ENCODE measurements around the gene CYP4F22. TPM values are rescaled to one million over a fixed set of nuclear protein-coding genes. Genes with fewer than 3 reads are reported as not detected.

CYP4F22 gene
- total RNA-seq, 6 experiments from 2014 or later = not detected

- Mint-ChIP-seq H3K27me3 (ENCODE audit: insufficient read depth) (peaks cover 6% of the 10 kb centered on the region), H3K9me3 (no peaks in the 10 kb centered on the region), H3K36me3 (ENCODE audit: low read depth) (no peaks in the 10 kb centered on the region), H3K4me3 (no peak overlapping the region), H3K4me1 (ENCODE audit: low read depth) (no peaks in the 10 kb centered on the region), H3K27ac (no peak overlapping the region)
- DNase-seq = no peak
- TF ChIP-seq, protein P1, sequence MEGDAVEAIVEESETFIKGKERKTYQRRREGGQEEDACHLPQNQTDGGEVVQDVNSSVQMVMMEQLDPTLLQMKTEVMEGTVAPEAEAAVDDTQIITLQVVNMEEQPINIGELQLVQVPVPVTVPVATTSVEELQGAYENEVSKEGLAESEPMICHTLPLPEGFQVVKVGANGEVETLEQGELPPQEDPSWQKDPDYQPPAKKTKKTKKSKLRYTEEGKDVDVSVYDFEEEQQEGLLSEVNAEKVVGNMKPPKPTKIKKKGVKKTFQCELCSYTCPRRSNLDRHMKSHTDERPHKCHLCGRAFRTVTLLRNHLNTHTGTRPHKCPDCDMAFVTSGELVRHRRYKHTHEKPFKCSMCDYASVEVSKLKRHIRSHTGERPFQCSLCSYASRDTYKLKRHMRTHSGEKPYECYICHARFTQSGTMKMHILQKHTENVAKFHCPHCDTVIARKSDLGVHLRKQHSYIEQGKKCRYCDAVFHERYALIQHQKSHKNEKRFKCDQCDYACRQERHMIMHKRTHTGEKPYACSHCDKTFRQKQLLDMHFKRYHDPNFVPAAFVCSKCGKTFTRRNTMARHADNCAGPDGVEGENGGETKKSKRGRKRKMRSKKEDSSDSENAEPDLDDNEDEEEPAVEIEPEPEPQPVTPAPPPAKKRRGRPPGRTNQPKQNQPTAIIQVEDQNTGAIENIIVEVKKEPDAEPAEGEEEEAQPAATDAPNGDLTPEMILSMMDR (IDR thresholded peaks at IDR 0.05) = no peak
Measured at GRCh38 chr19:15584095-15584494, 75.8 kb downstream of the CYP4F22 start.

DNA sequence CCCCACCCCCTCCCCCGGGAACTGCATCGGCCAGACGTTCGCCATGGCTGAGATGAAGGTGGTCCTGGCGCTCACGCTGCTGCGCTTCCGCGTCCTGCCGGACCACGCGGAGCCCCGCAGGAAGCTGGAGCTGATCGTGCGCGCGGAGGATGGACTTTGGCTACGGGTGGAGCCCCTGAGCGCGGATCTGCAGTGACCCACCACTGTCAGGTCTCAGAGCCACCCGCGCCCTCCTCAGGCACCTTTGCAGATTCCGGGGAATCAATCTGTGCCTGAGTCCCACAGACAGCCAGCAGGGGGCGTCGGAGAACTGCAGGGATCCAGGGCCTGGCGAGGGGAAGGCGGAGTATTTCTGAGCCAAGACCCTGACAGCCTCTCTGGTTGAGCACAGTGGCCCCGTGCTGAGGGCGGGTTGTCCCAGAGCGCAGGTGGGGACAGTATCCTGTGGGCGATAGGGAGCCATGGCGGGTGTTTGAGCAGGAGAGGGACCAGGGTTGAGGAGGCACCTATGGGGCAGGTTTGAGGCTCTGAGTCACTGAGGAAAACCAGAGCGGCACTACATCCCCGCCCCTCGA, 76.3 kb downstream of the CYP4F22 start:
- TF ChIP-seq, protein P1 (IDR thresholded peaks at IDR 0.05) = peak; percentile 89
- DNase-seq = peak; percentile 34
- H3K4me1 Mint-ChIP-seq (ENCODE audit: low read depth) = no peaks in the 10 kb centered on the region
- H3K4me3 Mint-ChIP-seq = no peak overlapping the region
- no peak overlapping the region for H3K27ac Mint-ChIP-seq
- peaks cover 6% of the 10 kb centered on the region for H3K27me3 Mint-ChIP-seq (ENCODE audit: insufficient read depth)
- no peaks in the 10 kb centered on the region for H3K36me3 Mint-ChIP-seq (ENCODE audit: low read depth)
- no peaks in the 10 kb centered on the region for H3K9me3 Mint-ChIP-seq

DNA sequence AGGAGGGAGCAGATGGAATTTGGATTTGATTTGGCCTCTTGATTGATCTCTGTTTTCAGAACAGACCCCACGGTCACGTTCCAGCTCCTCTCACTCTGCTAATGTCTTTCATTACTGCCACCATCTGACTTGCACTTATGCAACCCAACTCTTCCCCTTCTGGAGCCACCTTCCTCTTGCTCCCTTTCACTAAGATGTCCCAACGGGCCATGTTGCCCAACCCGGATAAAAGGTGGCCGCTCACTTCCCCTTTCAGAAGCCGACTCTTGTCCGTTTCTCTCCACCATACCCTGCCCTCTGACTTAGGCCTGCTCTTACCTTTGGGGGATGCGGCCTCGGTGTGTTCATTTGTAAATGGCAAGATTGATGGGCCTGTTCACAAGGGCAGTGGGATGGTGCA, 79.3 kb downstream of the CYP4F22 start:
- Mint-ChIP-seq H3K27me3 (ENCODE audit: insufficient read depth) (peaks cover 4% of the 10 kb centered on the region), H3K9me3 (peaks cover 6% of the 10 kb centered on the region; the same call in 1 of the 2 replicates), H3K36me3 (ENCODE audit: low read depth) (no peaks in the 10 kb centered on the region), H3K27ac (no peak overlapping the region), H3K4me3 (no peak overlapping the region), H3K4me1 (ENCODE audit: low read depth) (no peaks in the 10 kb centered on the region)
- TF ChIP-seq, protein P1 (IDR thresholded peaks at IDR 0.05) = no peak
- no peak for DNase-seq

DNA sequence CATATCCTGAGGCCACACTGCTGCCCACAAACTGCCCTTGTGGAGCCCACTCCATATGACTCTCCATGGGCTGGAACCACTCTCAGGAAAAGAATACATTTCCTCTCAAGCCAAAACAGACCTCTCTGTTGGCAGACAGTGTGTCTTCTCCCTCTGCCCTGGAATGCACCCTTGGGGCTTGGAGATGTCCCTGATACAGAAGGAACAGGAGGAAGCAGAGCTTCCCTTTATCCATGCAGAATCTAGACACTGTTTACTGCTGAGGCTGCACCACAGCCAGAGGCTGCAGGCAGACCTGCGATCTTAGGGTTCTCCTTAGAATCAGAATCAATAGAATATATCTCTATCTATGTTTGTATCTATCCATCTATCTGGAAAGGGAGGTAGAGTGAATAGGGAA, 79.9 kb downstream of the CYP4F22 start:
- H3K9me3 Mint-ChIP-seq = peaks cover 10% of the 10 kb centered on the region; the same call in 1 of the 2 replicates
- TF ChIP-seq, protein P1 (IDR thresholded peaks at IDR 0.05) = no peak

DNA sequence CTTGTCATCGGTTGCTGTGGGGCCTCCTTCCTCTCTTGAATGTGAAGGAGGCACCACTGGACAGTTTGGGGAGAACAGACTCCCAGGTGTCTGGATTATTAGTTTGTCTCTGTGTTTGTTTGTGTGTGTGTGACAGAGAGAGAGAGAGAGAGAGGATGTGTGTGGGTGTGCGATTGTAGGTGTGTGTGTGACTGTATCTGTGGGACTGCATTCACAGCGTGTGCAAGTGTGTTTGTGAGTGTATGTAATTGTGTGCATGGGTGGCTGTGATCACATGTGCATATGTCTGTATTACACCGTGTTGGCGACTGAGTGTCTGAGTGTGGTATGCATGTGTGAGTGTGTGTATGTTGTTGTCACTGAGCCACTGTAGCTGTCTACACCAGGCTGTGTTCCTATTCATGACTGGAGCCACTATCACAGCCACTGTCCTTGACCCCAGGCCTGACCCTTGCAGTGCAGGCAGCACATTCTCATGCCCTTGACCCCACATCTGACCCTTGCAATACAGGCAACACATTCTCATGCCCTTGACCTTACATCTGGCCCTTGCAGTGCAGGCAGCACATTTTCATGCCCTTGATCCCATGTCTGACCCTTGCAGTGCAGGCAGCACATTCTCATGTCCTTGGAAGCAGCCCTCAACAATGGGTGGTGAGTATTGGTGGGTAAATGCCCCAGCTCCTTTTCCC, 81.6 kb downstream of the CYP4F22 start:
- H3K4me3 Mint-ChIP-seq = no peak overlapping the region
- H3K36me3 Mint-ChIP-seq (ENCODE audit: low read depth) = no peaks in the 10 kb centered on the region
- no peaks in the 10 kb centered on the region for H3K4me1 Mint-ChIP-seq (ENCODE audit: low read depth)
- H3K27me3 Mint-ChIP-seq (ENCODE audit: insufficient read depth) = peaks cover 6% of the 10 kb centered on the region
- no peak overlapping the region for H3K27ac Mint-ChIP-seq
- TF ChIP-seq, protein P1 (IDR thresholded peaks at IDR 0.05) = no peak
- no peak for DNase-seq
- peaks cover 10% of the 10 kb centered on the region; the same call in 1 of the 2 replicates for H3K9me3 Mint-ChIP-seq

More for the DNA sequence above, 79.9 kb downstream of the CYP4F22 start:
- no peaks in the 10 kb centered on the region for H3K36me3 Mint-ChIP-seq (ENCODE audit: low read depth)
- H3K27ac Mint-ChIP-seq = no peak overlapping the region
- no peak overlapping the region for H3K4me3 Mint-ChIP-seq
- DNase-seq = no peak
- H3K4me1 Mint-ChIP-seq (ENCODE audit: low read depth) = no peaks in the 10 kb centered on the region
- peaks cover 4% of the 10 kb centered on the region for H3K27me3 Mint-ChIP-seq (ENCODE audit: insufficient read depth)
